ENCODE results near the gene PRRT1. TPM values are rescaled to one million over a fixed set of nuclear protein-coding genes. Genes with fewer than 3 reads are reported as not detected.

PRRT1 gene
- total RNA-seq, 1 experiment from 2014 or later: 0.30 TPM

- Histone ChIP-seq H3K27me3 (no peaks in the 10 kb centered on the region), H3K27ac (no peak overlapping the region), H3K4me3 (no peak overlapping the region), H3K9me3 (replicated peaks) (no peaks in the 10 kb centered on the region), H3K36me3 (no peaks in the 10 kb centered on the region), H3K4me1 (peaks cover 3% of the 10 kb centered on the region; the same call in 1 of the 2 replicates)
- DNase-seq: no peak
These were observed 19.6 kb downstream of the PRRT1 start for GRCh38 chr6:32132110-32132509.

- Histone ChIP-seq H3K27ac (no peak overlapping the region), H3K9me3 (replicated peaks) (no peaks in the 10 kb centered on the region), H3K4me1 (peaks cover 3% of the 10 kb centered on the region; the same call in 1 of the 2 replicates), H3K36me3 (no peaks in the 10 kb centered on the region), H3K4me3 (no peak overlapping the region), H3K27me3 (no peaks in the 10 kb centered on the region)
- DNase-seq: no peak
These were observed 20.2 kb downstream of the PRRT1 start for GRCh38 chr6:32131439-32131948.

- Histone ChIP-seq H3K9me3 (replicated peaks) (no peaks in the 10 kb centered on the region), H3K27me3 (no peaks in the 10 kb centered on the region), H3K4me1 (peaks cover 3% of the 10 kb centered on the region; the same call in 1 of the 2 replicates), H3K36me3 (0 out of 2 replicates have a peak, but pooled peaks cover 3% of the 10 kb centered on the region), H3K27ac (peak overlapping the region; percentile 50; the same call in 1 of the 2 replicates), H3K4me3 (peak overlapping the region; percentile 65)
- no peak for DNase-seq
These were observed 22.2 kb downstream of the PRRT1 start for GRCh38 chr6:32129297-32130088.

GRCh38 chr6:32128751-32129296 is 22.9 kb downstream of the PRRT1 start:
- H3K9me3 ChIP-seq (replicated peaks): no peaks in the 10 kb centered on the region
- no peak for DNase-seq
- H3K27me3 ChIP-seq: no peaks in the 10 kb centered on the region
- H3K36me3 ChIP-seq: 0 out of 2 replicates have a peak, but pooled peaks cover 6% of the 10 kb centered on the region
- H3K4me3 ChIP-seq: no peak overlapping the region
- peaks cover 3% of the 10 kb centered on the region; the same call in 1 of the 2 replicates for H3K4me1 ChIP-seq
- H3K27ac ChIP-seq: no peak overlapping the region

- Histone ChIP-seq H3K4me3 (peak within 1 kb of the TSS; percentile 90), H3K27me3 (no peaks in the 10 kb centered on the region), H3K4me1 (peaks cover 3% of the 10 kb centered on the region; the same call in 1 of the 2 replicates), H3K27ac (peak within 1 kb of the TSS; percentile 78), H3K9me3 (replicated peaks) (no peaks in the 10 kb centered on the region), H3K36me3 (0 out of 2 replicates have a peak, but pooled peaks cover 10% of the 10 kb centered on the region)
- DNase-seq: peak; percentile 98 to 99
These were observed 23.8 kb downstream of the PRRT1 start, which contains the start of gene ATF6B for GRCh38 chr6:32127717-32128592. ATF6B (minus strand) TSS chr6:32128246; CDS start chr6:32128207, 39 bp downstream.

GRCh38 chr6:32127409-32127716 is 24.4 kb downstream of the PRRT1 start:
- DNase-seq: no peak
- H3K27ac ChIP-seq: peak overlapping the region; percentile 78; the same call in 1 of the 2 replicates

GRCh38 chr6:32126880-32127279 is 24.9 kb downstream of the PRRT1 start:
- Histone ChIP-seq H3K9me3 (replicated peaks) (no peaks in the 10 kb centered on the region), H3K4me1 (peaks cover 3% of the 10 kb centered on the region; the same call in 1 of the 2 replicates), H3K4me3 (peak overlapping the region; percentile 90), H3K36me3 (0 out of 2 replicates have a peak, but pooled peaks cover 10% of the 10 kb centered on the region), H3K27ac (no peak overlapping the region), H3K27me3 (no peaks in the 10 kb centered on the region)
- no peak for DNase-seq

More at GRCh38 chr6:32127409-32127716, 24.4 kb downstream of the PRRT1 start:
- peaks cover 3% of the 10 kb centered on the region; the same call in 1 of the 2 replicates for H3K4me1 ChIP-seq
- H3K9me3 ChIP-seq (replicated peaks): no peaks in the 10 kb centered on the region
- peak overlapping the region; percentile 90 for H3K4me3 ChIP-seq
- 0 out of 2 replicates have a peak, but pooled peaks cover 10% of the 10 kb centered on the region for H3K36me3 ChIP-seq
- H3K27me3 ChIP-seq: no peaks in the 10 kb centered on the region

GRCh38 chr6:32123681-32124080 is 28.1 kb downstream of the PRRT1 start:
- H3K4me3 ChIP-seq: no peak overlapping the region
- H3K9me3 ChIP-seq (replicated peaks): no peaks in the 10 kb centered on the region
- H3K27ac ChIP-seq: no peak overlapping the region
- H3K36me3 ChIP-seq: peaks cover 17% of the 10 kb centered on the region
- H3K27me3 ChIP-seq: no peaks in the 10 kb centered on the region
- no peak for DNase-seq
- H3K4me1 ChIP-seq: peaks cover 3% of the 10 kb centered on the region; the same call in 1 of the 2 replicates

- H3K4me1 ChIP-seq: no peaks in the 10 kb centered on the region
- DNase-seq: no peak
- no peak overlapping the region for H3K4me3 ChIP-seq
- no peak overlapping the region for H3K27ac ChIP-seq
- no peaks in the 10 kb centered on the region for H3K9me3 ChIP-seq (replicated peaks)
- H3K36me3 ChIP-seq: peaks cover 31% of the 10 kb centered on the region
- no peaks in the 10 kb centered on the region for H3K27me3 ChIP-seq
These were observed 31.1 kb downstream of the PRRT1 start for GRCh38 chr6:32120573-32121059.

GRCh38 chr6:32118782-32119628 is 32.7 kb downstream of the PRRT1 start:
- no peak overlapping the region for H3K27ac ChIP-seq
- no peak overlapping the region for H3K4me3 ChIP-seq
- peaks cover 26% of the 10 kb centered on the region for H3K36me3 ChIP-seq
- H3K9me3 ChIP-seq (replicated peaks): no peaks in the 10 kb centered on the region
- H3K4me1 ChIP-seq: no peaks in the 10 kb centered on the region
- no peaks in the 10 kb centered on the region for H3K27me3 ChIP-seq
- DNase-seq: peak; percentile 72 to 80

- Histone ChIP-seq H3K27me3 (no peaks in the 10 kb centered on the region), H3K4me3 (no peak overlapping the region), H3K36me3 (peaks cover 21% of the 10 kb centered on the region), H3K9me3 (replicated peaks) (no peaks in the 10 kb centered on the region), H3K27ac (no peak overlapping the region), H3K4me1 (peaks cover 4% of the 10 kb centered on the region; the same call in 1 of the 2 replicates)
- no peak for DNase-seq
These were observed 34.3 kb downstream of the PRRT1 start for GRCh38 chr6:32117461-32117860.

DNA sequence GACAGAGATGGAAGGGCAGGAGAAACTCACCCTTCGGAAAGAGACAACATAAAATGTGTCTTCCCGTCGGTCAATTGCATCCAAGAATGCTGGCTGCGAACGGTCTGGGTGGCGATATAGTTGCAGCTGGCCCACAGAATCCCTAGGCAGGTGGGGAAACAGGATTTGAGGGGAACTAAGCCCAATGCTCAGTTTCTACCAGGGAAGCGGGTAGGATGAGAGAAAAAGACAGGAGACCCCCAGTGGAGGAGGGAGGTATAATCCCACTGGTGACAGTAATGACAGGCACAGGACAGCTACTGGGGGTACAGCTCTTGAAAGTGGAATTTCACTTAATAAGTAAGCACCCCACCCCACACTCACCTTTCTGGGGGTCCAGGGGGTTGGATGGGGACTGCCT is 35.1 kb downstream of the PRRT1 start:
- Histone ChIP-seq H3K9me3 (replicated peaks) (no peaks in the 10 kb centered on the region), H3K36me3 (peaks cover 21% of the 10 kb centered on the region), H3K27ac (no peak overlapping the region), H3K27me3 (no peaks in the 10 kb centered on the region), H3K4me1 (peaks cover 4% of the 10 kb centered on the region; the same call in 1 of the 2 replicates), H3K4me3 (no peak overlapping the region)
- DNase-seq: peak in 1 of 2 experiments; percentile 40

- H3K27me3 ChIP-seq: no peaks in the 10 kb centered on the region
- peaks cover 16% of the 10 kb centered on the region for H3K36me3 ChIP-seq
- no peak for DNase-seq
- H3K4me1 ChIP-seq: peaks cover 4% of the 10 kb centered on the region; the same call in 1 of the 2 replicates
- no peak overlapping the region for H3K27ac ChIP-seq
- no peaks in the 10 kb centered on the region for H3K9me3 ChIP-seq (replicated peaks)
- no peak overlapping the region for H3K4me3 ChIP-seq
These were observed 36.1 kb downstream of the PRRT1 start for GRCh38 chr6:32115623-32116022.
